ENCODE results near the gene R3HDM1. TPM values are rescaled to one million over a fixed set of nuclear protein-coding genes. Genes with fewer than 3 reads are reported as not detected.

Gene R3HDM1
- total and polyA plus RNA-seq, 2 donors (not counting 1 experiment from before 2014, with no cell fraction given): 23.7 to 57.8 TPM

DNA sequence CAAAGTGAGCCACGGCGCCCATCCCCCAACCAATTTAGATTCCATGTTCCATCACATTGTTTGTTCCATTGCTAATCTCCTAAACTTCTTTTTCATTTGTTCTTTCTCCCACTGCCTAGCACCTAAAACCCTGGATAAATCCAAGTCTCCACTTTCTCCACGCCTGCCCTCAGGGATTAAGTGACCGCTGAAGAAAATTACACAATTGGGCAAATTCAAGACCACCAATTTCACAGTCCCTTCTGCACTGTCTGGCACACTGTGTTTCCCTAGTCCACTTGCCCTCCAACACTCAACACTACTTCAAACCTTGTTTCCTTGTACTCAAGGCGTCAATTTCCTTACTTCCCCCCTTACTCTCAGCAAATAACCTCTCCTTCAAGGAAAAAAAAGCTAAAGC, 205.3 kb downstream of the R3HDM1 start:
- POLR2A ChIA-PET: no interaction called here

DNA sequence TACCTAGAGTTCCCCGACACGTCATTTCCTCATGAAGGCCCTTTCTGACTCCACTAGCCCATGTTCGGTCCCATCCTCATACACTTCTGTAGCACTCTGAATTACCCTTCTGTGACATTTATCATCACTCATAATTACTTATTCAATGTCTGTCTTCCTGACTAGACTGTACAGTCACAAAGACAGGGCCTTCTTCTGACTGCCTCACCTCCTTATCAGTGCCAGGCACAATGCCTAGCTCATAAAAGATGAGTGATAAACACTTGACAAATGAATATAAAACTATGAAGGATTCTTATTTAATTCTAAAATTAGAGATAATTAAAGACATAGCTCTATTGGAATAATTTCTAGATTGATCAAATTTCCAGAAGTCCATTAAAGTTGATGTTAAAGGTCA, 208.9 kb downstream of the R3HDM1 start:
- WGBS (ENCODE audit: insufficient coverage): 91% methylated on average over 3 of the region's 3 CpGs
- Histone ChIP-seq H3K4me1 (ENCODE audit: control insufficient read depth in 2 of 2, insufficient read depth in 2 of 2, low read length in 2 of 2) (peaks cover 9 to 17% of the 10 kb centered on the region in 2 donors), H3K4me3 (ENCODE audit: control extremely low read depth in 1 of 5, extremely low read depth in 1 of 5, insufficient read depth in 1 of 5, low read depth in 2 of 5, low read length in 4 of 5) (no peak overlapping the region), H3K79me2 (ENCODE audit: control insufficient read depth, insufficient read depth, low read length) (peaks cover 21% of the 10 kb centered on the region), H3K9ac (ENCODE audit: low read length) (no peak overlapping the region), H3K27me3 (replicated peaks in 1 of 4; ENCODE audit: control extremely low read depth in 1 of 4, control insufficient read depth in 3 of 4, insufficient read depth in 4 of 4, low read length in 3 of 4) (no peaks in the 10 kb centered on the region), H3K9me3 (ENCODE audit: control extremely low read depth in 1 of 3, control insufficient read depth in 2 of 3, insufficient read depth in 1 of 3, low read length in 2 of 3) (no peaks in the 10 kb centered on the region), H4K20me1 (ENCODE audit: control insufficient read depth, insufficient read depth, low read length, poor library complexity, severe bottlenecking) (no peaks in the 10 kb centered on the region), H3K36me3 (replicated peaks in 1 of 2; ENCODE audit: control extremely low read depth in 1 of 2, control insufficient read depth in 1 of 2, extremely low read depth in 1 of 2, insufficient read depth in 2 of 2, low read length in 1 of 2) (no peaks in the 10 kb centered on the region), H2AFZ (ENCODE audit: insufficient read depth, low read depth, low read length, poor library complexity, severe bottlenecking) (no peak overlapping the region), H3K4me2 (replicated peaks; ENCODE audit: low read depth, low read length, poor library complexity, severe bottlenecking) (no peak overlapping the region), H3K27ac (ENCODE audit: low read length in 2 of 2) (no peak overlapping the region)
- ChIA-PET POLR2A (interaction anchor here (1.0 kb wide), 1 partner anchor 692 kb away, joined by 7 read pairs; no protein-coding TSS in a partner anchor), CTCF (interaction anchor here (1.0 kb wide), 1 partner anchor 13 kb away, joined by 3 read pairs; no protein-coding TSS in a partner anchor)
- Mint-ChIP-seq H3K4me1 (peaks cover 28% of the 10 kb centered on the region), H3K27ac (no peak overlapping the region), H3K27me3 (no peaks in the 10 kb centered on the region), H3K9me3 (ENCODE audit: insufficient read depth) (no peaks in the 10 kb centered on the region), H3K4me3 (no peak overlapping the region)
- TF ChIP-seq CTCF (IDR thresholded peaks at IDR 0.05) (no peak), EZH2 (IDR thresholded peaks at IDR 0.05; ENCODE audit: borderline replicate concordance, insufficient read depth, low read depth, low read length, poor library complexity, severe bottlenecking) (no peak)
- intact Hi-C loops (cut with micrococcal nuclease): loop anchor here (2.0 kb wide), 1 partner anchor 643 kb away; no protein-coding TSS in a partner anchor
- no peak for ATAC-seq (ENCODE audit: low read depth)
- no peak for DNase-seq

More for the DNA sequence above, 205.3 kb downstream of the R3HDM1 start:
- ATAC-seq (ENCODE audit: low read depth) (no peak), DNase-seq (no peak)
- Histone ChIP-seq H3K9me3 (ENCODE audit: control extremely low read depth in 1 of 3, control insufficient read depth in 2 of 3, insufficient read depth in 1 of 3, low read length in 2 of 3) (no peaks in the 10 kb centered on the region), H3K27me3 (replicated peaks in 1 of 4; ENCODE audit: control extremely low read depth in 1 of 4, control insufficient read depth in 3 of 4, insufficient read depth in 4 of 4, low read length in 3 of 4) (no peaks in the 10 kb centered on the region), H3K4me3 (ENCODE audit: control extremely low read depth in 1 of 5, extremely low read depth in 1 of 5, insufficient read depth in 1 of 5, low read depth in 2 of 5, low read length in 4 of 5) (no peak overlapping the region), H3K79me2 (ENCODE audit: control insufficient read depth, insufficient read depth, low read length) (no peaks in the 10 kb centered on the region), H4K20me1 (ENCODE audit: control insufficient read depth, insufficient read depth, low read length, poor library complexity, severe bottlenecking) (no peaks in the 10 kb centered on the region), H3K9ac (ENCODE audit: low read length) (no peak overlapping the region), H3K4me2 (replicated peaks; ENCODE audit: low read depth, low read length, poor library complexity, severe bottlenecking) (no peak overlapping the region), H3K4me1 (ENCODE audit: control insufficient read depth in 2 of 2, insufficient read depth in 2 of 2, low read length in 2 of 2) (no peaks in the 10 kb centered on the region), H3K27ac (ENCODE audit: low read length in 2 of 2) (no peak overlapping the region), H3K36me3 (replicated peaks in 1 of 2; ENCODE audit: control extremely low read depth in 1 of 2, control insufficient read depth in 1 of 2, extremely low read depth in 1 of 2, insufficient read depth in 2 of 2, low read length in 1 of 2) (no peaks in the 10 kb centered on the region), H2AFZ (ENCODE audit: insufficient read depth, low read depth, low read length, poor library complexity, severe bottlenecking) (no peak overlapping the region)
- Mint-ChIP-seq H3K4me1 (peaks cover 1% of the 10 kb centered on the region), H3K27ac (no peak overlapping the region), H3K9me3 (ENCODE audit: insufficient read depth) (no peaks in the 10 kb centered on the region), H3K27me3 (no peaks in the 10 kb centered on the region), H3K4me3 (no peak overlapping the region)
- 91% methylated on average over 5 of the region's 5 CpGs for WGBS (ENCODE audit: insufficient coverage)
- CTCF ChIA-PET: no interaction called here
- no peak for TF ChIP-seq EZH2 (IDR thresholded peaks at IDR 0.05; ENCODE audit: borderline replicate concordance, insufficient read depth, low read depth, low read length, poor library complexity, severe bottlenecking)
- no peak for TF ChIP-seq CTCF (IDR thresholded peaks at IDR 0.05)
- intact Hi-C loops (cut with micrococcal nuclease): no loop called here

Data from B cell (primary cell).